GF-D8 (cell line): ENCODE measurements around the gene XYLT1.

Source experiments
- DNase-seq: peaks from one replicate; lab custom pipeline; 2025; lab: John Stamatoyannopoulos, UW

The XYLT1 gene

GRCh38 chr16:17334096-17334495 lies 136.7 kb downstream of the XYLT1 start:
- DNase-seq = no peak

GRCh38 chr16:17333229-17333628 lies 137.5 kb downstream of the XYLT1 start:
- DNase-seq = no peak

DNA sequence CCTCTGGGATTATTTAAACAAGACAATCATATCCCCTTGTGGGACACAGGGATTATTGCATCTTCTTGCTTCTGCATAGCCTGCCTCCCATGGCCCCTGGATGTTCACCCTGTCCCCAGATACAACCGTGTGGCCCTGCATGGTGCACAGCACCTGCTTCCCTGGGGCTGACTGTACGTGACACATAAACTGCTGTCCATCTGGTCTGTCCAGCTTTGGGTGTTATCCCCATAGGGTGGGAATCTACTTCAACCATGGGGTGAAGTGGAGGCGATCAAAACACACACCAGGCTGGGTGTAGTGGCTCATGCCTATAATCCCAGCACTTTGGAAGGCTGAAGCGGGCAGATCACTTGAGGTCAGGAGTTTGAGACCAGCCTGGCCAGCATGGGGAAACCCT lies 138.8 kb downstream of the XYLT1 start:
- DNase-seq = no peak

DNA sequence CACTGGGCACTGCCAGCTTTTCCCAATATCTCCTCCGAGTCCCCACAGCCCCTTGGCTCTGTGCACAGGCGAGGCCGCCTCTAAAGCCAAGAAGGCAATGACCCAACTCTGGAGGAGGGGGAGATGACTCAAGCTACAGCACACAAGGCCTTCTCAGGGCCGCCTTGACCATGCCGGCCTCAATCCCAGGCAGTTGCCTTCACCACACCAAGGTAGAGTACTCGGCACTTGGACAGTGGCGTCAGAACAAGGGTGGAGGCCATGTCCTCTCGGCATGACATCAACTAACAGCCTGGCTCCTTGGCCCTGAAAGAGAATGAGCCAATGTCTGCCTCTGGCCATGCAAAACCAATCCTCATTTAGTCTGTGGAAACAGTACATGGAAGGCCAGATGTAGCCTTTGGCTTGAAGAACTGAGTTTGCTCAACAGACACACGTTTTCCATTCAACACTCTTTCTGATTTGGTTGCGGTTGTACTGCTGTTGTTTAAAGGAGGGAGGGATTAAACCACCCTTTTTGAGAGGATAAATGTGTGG lies 139.6 kb downstream of the XYLT1 start:
- DNase-seq = no peak

DNA sequence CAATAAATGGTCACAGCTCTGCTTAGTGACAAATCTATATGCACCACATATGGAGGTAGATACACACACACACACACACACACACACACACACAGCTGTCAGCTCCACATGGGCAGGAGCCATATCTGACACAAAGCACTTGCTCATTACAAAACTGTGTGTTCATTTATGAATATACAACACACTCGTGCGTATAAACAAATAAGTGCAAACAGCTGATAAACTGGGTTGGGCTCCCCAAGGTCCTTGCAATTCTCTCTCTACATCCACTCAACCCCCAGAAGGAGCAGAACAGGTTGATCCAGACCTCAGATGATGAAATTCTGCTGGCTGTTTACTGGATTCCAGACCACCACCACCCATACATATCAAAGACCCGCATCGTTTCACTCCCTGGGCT lies 140.7 kb downstream of the XYLT1 start:
- DNase-seq = no peak

GRCh38 chr16:17329391-17329790 lies 141.4 kb downstream of the XYLT1 start:
- no peak for DNase-seq

- DNase-seq = no peak
Observed at GRCh38 chr16:17328932-17329331, 141.8 kb downstream of the XYLT1 start.

GRCh38 chr16:17327664-17328335 lies 143.0 kb downstream of the XYLT1 start:
- no peak for DNase-seq

- DNase-seq = no peak
Observed at GRCh38 chr16:17325476-17326143, 145.2 kb downstream of the XYLT1 start.

GRCh38 chr16:17324451-17324850 lies 146.3 kb downstream of the XYLT1 start:
- no peak for DNase-seq

DNA sequence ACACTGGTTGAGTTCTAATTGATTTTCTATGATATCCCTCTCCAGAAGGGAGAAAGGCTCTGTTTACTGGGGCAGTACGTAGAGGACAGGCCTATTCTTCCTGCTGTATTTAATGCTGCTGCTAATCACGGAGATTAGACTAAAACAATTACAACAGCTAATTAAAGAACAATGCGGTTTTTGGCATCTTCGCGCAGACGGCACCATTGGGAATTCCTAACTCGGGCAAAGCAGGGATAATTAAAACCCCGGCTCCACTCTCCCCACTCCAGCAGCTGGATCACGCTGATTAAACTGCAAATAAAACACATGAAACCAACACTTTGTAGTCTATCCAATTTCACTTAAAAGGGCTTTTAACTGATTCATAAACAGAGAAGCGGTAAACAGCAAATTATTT lies 147.6 kb downstream of the XYLT1 start:
- no peak for DNase-seq

DNA sequence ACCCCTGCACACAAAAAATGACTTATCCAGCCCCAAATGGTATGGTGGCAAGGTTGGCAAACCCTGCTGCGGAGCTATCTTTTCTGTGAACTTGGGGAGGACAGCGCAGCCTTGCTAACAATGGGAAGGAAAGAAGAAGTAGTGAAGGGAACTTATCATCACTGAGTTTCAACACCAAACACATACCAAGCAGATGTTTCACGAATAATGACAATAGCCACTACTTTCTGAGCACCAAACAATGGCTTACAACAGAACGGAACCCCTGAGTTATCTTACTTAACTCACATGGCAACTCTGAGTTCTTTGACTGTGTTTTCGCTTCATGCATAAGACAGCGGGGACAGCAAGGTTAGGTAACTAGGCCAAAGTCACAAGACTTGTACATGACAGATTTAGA lies 148.9 kb downstream of the XYLT1 start:
- DNase-seq = no peak

- no peak for DNase-seq
Observed at GRCh38 chr16:17320009-17320408, 150.8 kb downstream of the XYLT1 start.

DNA sequence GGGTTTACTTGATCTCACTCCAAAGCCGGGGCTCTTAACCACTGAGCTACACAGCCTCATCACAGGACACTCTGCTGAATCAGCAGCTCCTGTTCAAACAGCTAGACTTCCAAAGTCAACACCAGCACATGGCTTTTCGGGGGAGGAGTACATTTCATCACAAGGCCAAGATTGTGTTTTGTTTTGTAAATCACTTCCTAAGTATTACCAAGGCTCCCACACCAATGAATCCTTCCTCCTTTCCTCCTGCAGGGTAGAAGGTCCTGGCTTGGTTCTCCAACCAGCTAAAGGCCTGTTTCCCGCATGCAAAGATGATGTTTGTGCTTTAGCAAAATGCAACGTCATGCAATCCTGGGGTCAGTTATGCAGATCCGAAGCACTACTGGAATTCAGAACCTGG lies 152.5 kb downstream of the XYLT1 start:
- DNase-seq = no peak

GRCh38 chr16:17316005-17316404 lies 154.8 kb downstream of the XYLT1 start:
- DNase-seq = no peak

DNA sequence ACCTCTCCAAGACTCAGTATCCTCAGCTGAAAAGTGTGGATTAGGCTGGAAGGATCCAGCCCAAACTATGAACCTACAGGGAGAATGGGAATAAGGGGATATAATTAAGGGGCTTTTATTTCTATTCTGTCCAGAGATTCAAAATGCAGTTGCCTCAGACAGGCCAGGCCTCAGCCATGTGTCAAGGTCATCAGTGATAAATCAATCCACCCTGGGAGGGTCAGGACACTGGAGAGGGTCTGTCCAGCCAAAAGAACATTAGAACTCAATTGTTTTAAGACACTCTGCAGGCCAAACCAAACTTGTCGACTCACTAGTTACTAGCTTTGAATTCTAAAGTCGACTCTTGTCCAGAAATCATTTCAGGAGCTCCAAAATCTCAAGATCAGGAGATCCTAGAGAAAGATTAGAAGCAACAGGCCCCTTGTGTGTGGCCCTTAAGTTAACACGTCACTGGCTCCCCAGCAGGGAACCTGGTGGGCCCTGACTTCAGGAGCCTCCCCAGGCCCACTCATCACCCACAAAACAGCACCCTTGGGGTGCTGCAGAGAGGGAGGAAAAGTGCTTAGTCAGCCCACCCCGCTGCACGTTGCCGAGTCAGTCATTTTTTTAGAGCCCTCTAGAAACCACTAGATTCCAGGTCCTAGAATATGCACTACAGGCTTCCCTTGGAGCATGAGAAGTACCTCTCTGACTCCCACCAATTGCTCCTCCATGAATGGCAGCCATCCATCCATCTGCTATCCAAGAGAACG lies 156.8 kb downstream of the XYLT1 start:
- no peak for DNase-seq

GRCh38 chr16:17313085-17313611 lies 157.6 kb downstream of the XYLT1 start:
- DNase-seq = no peak

- DNase-seq = no peak
Observed at GRCh38 chr16:17312094-17312710, 158.6 kb downstream of the XYLT1 start.

GRCh38 chr16:17311333-17312093 lies 159.2 kb downstream of the XYLT1 start:
- DNase-seq = no peak

- DNase-seq = no peak
Observed at GRCh38 chr16:17309510-17309909, 161.2 kb downstream of the XYLT1 start.

DNA sequence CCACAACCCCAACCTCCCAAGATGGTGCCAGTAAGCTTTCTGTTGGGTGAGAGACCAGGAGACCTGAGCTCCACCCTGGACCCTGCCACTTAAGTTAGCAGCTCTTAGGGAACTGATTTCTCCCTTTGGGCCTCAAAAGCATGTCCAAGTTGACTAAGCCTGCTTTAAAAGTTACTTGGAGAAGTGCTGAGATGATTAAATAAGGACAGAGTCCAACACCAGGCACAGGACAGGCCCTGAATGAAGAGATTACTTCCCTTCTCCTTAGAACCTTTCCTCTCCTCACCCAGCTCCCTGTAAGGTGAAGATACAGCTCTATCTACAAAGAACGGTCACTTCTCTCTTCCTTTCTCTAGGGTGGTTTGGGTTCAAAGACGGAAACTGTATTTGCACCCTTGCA lies 162.6 kb downstream of the XYLT1 start:
- DNase-seq = no peak
